HG03520 (cell line): Measurements from ENCODE around the gene SPTAN1.
"Not testable (repeated sequence)": the region's sequence is repeated elsewhere in the genome, so short reads cannot be mapped to it uniquely, and the experiment has no call there.

Experiments used
- ATAC-seq: cut with Tn5 transposase; IDR thresholded peaks from one replicate; pipeline ENCODE4 v1.9.1; 2021; ENCODE audit warnings: mild to moderate bottlenecking, moderate library complexity; ENCODE audit not compliant: unreplicated experiment

Gene SPTAN1

DNA sequence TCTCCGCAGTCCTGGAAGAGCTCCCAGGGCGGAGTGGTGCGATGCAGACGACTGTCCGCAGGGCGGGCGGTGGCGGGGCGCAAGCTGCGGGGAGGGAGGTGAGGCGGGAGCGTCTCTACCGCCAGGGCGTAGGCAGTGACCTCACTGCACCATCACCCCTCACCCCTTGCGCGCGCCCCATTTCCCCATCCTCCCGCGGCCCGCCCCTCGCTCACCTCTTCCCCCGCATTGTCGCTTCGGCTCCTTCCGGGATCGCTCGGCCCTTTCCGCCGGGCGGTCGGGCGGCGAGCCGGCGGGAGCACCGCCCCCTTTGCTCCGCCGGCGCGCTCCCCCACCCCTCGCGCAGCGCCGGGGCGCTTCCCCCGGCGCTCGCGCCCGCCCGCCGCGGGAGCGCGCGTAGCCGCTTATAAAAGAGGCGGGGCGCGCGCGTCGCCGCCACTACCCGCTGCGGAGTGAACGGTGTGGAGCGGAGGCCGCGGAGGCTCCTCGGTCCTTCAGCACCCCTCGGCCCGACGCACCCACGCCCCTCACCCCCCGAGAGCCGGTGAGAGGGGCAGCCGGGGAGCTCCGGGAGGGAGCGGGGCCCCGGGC is at the start of gene SPTAN1:
Gene SPTAN1 (plus strand): TSS at position 435 of the 591 bp plus-strand sequence. CDS start 14,154 bp downstream, outside the sequence.
- peak; percentile 69 for ATAC-seq

DNA sequence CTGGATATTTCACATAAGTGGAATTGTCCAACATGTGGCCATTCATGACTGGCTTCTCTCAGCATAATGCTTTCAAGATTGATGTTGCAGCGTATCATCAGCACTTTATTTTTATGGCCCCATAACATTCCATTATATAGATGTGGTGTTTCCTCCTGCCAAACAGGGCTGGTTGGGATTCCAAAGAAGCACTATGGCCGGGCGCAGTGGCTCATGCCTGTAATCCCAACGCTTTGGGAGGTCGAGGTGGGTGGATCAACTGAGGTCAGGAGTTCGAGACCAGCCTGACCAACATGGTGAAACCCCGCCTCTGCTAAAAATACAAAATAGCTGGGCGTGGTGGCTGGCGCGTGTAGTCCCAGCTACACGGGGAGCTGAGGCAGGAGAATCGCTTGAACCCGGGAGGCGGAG is 49.0 kb upstream of the SPTAN1 start:
- ATAC-seq: not testable (repeated sequence)

DNA sequence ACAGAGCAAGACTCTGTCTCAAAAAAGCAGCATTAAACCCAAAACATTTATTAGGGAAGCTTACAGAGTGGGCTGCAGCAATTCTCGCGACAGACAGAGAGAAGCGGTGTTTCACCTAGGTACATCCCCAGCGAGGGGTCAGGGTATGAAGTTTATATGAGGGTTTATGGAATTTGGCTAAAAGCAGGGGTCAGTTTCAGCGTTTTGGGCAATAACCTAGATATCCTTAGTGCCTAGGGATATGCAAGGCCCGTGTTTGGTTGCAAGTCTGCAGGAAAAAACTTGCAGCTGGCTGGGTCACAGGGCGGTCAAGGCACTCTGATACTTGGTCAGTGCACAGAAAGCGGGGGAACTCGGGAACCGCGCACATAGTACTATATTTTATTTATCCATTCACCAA is 48.5 kb upstream of the SPTAN1 start:
- ATAC-seq: no peak

DNA sequence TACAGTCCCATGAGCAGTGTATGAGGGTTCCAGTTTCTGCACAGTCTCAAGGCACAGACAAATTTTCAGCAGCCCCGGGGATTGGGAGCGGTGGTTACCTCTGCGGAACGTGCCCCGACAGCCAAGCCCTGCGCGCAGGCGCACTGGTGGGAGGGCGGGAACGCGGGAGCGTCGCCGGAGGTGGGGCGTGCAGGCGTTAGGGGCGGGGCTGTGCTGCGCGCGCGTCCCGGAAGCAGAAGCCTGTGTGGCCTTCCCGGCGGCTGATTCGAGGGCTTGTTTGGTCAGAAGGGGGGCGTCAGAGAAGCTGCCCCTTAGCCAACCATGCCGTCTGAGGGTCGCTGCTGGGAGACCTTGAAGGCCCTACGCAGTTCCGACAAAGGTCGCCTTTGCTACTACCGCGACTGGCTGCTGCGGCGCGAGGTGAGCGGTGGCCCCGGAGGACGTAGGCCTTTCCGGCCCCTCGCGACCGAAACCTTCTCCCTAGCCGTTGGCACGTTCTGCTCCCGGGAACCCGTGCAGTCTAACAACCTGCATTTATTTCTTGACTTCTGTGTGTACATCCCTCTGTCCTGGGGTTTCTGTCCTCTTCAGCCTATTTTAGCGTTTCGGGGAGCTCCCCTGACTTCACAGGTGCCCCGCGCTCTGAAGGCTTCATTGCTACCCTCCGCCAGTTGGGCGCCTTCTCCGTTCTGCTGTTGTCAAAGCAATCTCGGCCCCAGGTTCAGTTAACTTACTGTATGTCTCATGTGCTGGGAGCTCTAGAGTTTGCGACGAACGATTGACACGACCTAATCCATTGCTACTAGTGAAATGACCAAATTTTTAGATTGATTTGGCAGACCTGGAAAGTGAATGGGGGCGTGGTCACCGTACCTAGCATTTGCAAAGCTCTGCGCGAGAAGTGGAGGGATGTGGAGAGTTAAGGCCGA is 47.6 kb upstream of the SPTAN1 start, which contains the start of gene GLE1:
Gene GLE1 (plus strand): TSS at position 235 of the 929 bp plus-strand sequence. CDS start 87 bp downstream, at position 322.
- peak; percentile 72 for ATAC-seq

DNA sequence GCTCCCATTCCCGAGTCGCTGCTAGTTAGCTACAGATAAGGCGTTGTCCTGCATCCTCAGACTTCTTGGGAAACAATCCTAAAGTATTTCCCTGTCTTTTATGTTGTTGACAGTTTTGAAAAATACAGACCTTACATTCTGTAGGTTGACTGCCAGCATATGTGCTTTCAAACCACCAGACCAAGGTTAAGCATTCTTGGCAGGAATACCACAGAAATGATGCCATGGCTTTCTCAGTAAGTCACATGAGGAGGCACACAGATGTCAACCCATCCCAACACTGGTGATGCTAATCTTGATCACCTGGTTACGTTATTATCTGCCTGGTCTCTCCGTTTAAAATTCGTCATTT is 47.0 kb upstream of the SPTAN1 start:
- ATAC-seq: no peak

DNA sequence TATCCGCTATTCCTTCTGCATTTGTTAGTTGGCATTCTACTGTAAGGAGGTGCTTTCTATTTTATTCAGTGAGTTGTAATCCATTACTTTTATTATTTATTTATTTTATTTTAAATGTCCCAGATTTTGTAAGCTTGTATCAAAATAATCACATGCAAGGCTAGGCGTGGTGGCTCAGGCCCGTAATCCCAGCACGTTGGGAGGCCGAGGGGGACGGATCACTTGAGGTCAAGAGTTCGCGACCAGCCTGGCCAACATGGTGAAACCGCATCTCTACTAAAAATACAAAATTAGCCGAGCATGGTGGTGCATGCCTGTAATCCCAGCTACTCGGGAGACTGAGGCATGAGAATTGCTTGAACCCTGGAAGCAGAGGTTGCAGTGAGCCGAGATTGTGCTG is 46.5 kb upstream of the SPTAN1 start:
- ATAC-seq: not testable (repeated sequence)

DNA sequence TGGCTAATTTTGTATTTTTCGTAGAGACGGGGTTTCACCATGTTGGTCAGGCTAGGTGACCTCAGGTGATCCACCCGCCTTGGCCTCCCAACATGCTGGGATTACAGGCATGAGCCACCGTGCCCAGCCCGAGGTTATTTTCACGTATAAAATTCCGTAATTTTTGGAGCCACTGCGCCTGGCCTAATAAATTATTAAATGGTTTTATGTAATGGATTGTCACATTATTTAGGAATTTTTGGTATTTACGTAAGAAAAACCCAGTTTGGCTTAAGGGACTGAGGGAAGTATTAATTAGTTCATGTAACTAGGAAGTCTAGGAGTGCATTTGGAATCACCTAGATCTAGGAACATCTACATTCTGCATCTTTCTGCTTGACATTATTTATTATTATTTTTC is 39.6 kb upstream of the SPTAN1 start:
- ATAC-seq: no peak

DNA sequence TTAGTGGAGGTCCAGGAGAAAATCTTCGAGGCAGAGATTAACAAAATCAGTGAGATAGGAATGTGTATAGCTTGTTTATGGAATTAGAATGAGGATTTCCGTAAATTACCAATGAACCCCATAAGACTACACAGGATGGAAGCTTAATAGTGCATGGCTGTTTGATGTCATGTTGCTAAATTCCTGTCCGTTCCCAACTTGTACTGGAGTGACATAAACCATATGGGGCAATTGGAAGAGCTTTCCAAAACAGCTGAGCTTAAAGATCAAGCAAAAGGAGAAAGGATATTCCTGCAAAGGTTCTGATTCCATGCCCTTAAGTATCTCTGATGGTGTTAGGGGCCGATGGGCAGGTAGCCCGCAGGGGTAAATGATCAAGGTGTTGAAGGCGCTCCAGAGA is 30.4 kb upstream of the SPTAN1 start:
- ATAC-seq: no peak

DNA sequence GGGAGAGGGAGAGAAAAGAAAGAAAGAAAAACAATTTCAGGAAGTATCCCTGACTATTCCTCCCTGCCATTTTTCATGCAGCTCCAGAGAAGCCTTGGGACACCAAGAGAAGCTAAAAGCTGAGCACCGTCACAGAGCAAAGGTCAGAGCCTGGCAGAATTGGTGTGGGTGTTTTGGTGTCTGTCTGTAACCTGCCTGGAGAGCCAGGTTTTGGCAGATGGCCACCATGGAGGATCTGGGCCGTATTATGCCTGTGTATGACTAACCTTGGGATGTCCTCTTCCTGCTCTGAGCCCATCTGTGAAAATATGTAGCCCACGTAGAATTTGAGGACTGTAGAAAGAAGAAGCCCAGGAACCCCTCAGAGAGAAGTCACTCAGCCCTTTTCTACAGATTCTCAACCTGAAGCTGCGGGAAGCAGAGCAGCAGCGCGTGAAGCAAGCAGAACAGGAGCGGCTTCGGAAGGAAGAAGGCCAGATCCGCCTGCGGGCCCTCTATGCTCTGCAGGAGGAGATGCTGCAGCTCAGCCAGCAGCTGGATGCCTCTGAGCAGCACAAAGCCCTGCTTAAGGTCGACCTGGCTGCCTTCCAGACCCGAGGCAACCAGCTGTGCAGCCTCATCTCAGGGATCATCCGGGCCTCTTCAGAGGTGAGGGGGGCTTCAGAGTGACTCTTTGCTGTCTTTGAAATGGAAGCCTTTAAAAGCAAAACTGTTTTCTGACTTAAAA is 29.0 kb upstream of the SPTAN1 start:
- ATAC-seq: no peak

DNA sequence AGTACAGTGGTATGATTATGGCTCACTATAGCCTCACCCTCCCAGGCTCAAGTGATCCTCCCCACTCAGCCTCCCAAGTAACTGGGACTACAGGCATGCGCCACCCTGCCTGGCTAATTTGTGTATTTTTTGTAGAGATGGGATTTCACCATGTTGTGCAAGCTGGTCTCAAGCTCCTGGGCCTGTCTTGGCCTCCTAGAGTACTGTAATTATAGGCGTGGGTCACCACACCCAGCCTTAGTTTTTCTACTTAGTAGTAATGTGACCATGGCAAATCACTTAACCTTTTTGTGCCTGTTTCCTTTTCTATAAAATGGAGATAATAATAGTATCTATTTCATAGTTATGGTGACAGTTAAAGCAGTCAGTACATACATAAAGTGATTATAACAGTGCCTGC is 25.7 kb upstream of the SPTAN1 start:
- no peak for ATAC-seq

DNA sequence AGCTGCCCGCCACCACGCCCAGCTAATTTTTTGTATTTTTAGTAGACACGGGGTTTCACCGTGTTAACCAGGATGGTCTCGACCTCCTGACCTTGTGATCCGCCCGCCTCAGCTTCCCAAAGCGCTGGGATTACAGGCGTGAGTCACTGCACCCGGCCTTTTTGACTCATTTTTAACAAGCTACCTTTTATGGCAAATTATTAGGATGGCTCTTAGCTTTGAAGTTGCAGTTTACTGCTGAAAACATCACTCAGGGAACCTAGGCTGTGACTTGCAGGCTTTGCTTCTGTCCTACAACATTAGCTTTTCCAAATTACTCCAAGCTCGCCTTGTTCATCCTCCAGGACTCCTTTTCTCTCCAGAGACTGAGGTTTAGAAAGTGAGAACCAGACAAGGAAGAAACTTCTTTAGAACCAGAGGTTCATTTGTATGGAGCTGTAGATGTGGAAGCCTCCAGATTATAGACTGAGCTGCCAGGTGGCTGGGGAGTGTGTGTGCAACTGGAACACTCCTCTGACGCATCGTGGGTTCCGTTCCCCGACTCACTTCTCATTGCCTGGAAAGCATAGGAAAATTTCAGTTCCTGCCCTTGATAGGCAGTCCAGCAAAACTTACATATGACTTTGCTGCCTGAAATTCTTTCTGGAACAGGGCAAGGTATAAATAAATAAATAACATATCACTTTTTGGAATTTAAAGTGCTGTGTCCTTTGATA is 23.8 kb upstream of the SPTAN1 start:
- ATAC-seq: no peak

DNA sequence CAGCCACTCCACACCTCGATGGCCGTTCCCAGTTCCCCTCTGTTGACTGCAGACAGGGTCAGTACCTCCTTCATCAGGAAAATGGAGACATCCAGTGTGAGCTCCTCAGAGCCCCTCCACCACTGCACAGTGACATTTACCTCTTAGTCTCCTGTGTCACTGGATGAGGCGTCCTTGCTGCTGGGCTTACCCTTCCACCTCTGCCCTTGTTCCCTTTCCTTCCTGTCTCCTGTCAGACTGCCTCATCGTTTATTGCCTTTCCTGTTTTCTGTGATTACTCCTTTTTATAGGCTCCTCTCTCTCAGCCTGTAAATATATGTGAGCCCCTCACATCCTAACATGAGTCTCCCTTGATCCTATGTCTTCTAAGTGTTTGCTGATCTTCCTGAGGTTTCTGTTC is 23.2 kb upstream of the SPTAN1 start:
- no peak for ATAC-seq

DNA sequence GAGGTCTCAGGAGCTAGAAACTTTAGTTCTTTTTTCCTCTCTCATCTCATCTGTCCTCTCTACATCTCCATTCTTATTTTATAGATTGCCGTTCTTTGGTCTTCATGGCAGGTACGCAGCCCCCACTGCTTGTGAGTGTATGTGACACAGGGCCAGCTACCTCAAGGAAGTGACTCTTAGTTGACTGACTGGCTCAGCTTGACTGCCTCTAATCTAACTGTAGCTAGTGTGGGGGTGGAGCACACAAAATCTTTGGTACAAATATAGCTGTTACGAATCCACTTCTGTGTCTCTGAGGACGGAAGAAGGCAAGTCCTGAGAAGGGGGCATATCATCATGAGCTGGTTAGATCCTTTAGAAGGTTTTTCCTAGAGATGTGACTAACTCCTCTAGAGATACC is 19.8 kb upstream of the SPTAN1 start:
- ATAC-seq: no peak

DNA sequence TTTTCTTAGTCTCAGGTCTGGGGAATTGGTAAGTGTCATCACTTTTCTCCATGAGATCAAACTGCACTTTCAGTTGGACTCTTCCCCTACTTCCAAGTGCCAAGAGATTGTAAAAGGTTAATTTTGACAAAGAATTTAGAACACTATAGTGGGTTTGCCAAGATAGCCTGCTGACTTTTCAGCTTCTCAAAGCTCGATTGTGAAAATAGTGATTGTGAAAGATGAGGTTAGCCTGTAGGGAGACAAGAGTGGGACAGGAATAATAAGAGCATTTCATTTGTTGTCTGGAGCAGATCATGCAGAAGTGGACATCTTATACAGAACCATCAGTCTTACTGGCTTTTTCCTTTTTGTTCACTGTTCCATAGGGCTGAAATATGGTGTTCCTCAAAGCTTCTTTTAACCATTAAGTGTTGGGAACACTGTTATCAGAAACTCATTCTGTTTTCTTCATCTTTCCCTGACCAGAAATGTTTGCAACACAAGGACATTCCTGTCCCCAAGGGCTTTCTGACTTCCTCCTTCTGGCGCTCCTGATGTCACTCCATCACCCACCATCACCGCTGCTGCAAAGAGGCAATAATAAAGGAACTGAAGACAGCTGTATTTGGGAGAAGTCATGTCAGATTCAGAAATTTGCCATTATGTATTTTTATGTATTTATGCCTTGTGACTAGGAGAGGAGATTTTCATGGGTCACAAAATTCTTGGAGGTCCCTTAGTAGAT is 11.6 kb upstream of the SPTAN1 start:
- no peak for ATAC-seq

DNA sequence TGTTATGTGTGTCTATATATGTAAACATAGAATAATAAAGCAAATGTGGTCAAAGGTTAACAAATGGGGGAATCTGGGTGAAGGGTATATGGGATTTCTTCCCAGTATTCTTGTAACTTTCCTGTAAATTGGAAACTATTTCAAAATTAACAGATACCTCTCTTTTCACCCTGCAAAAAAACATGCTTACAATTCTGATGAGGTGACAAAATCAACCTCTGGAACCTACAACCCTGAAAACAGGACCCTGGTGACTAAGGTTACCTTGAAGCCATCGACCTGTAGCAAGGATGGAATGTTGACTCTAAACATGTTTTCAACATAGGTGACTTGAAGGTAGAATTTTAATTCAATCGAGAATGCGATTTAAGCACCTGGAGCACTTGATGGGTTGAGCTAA is 5.9 kb upstream of the SPTAN1 start:
- no peak for ATAC-seq

DNA sequence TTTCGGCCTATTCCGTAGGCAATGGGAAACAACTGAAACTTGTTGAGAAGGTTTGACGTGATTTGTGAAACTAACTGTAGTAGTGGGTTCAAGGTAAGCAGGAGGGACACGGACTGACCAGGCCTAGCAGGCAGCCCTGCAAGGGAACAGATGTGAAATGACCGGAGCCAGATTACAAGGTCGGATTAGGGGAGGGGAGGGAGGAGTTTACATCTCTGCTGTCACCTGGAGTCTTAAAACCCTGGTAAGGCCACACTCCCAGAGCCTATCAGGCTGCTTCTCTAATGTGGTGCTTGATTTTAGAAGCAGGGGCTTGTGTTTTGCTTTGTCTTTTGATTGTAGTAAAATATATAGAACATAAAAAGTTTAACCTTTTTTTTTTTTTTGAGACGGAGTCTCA is 3.5 kb upstream of the SPTAN1 start:
- ATAC-seq: no peak

DNA sequence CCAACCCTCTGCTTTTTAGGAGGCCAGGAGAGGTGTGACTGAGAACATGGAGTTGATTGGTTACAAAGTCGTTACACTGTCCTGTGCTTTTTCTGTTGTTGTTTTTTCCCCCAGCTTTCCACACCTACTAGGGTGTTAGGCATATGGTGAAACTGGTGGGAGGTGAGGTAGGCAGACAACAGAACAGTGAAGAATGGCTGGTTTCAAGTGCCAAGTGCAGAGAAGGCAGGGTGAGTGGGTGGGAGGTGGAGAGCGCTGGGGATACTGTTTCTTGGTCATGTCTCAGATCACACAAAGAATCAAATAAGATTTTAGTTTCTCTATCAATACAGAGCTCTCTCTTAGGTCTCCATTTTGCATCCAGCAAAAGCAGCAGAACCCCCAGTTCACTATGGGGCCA is 2.2 kb upstream of the SPTAN1 start:
- no peak for ATAC-seq

DNA sequence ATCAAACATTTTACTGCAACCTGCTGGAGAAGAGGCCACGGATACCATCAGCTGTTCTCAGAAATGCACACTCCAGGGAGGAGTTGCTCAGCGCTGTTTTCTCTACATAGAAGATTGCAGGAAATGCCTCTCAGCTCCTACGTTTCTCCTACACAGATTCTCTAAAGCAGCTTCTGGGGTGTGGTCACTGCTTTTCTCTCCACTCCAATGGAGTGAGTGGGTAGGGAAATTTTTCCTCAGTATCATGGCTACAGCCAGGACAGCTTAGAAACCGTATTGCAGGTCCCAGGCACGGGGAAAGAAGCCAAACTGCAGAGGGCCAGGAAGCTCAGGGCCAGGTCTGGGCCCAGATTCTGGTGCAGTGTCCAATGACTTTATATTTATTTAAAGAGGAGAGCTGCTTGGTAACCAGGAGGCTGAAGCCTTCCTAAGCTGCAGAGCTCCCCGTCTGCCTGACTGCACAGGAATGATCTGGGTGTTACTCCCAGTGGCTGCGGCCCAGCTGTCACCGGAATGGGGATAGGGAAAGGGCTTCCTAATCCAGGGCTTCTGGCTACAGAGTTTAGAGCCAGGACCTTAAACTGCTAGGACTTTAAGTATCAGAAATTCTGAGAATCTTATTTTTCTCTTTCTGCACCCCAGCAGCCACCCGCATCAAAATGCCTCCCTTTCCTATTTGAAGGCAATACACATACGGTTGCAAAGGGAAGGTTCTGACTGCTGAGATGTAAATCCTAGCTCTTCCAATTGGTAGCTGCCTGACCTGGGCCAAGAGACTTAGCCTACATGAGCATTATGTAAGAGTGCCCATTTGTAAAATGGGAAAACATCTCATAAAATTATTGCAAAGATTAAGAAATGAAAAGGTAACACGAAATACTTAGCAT is 1.4 kb upstream of the SPTAN1 start:
- no peak for ATAC-seq

DNA sequence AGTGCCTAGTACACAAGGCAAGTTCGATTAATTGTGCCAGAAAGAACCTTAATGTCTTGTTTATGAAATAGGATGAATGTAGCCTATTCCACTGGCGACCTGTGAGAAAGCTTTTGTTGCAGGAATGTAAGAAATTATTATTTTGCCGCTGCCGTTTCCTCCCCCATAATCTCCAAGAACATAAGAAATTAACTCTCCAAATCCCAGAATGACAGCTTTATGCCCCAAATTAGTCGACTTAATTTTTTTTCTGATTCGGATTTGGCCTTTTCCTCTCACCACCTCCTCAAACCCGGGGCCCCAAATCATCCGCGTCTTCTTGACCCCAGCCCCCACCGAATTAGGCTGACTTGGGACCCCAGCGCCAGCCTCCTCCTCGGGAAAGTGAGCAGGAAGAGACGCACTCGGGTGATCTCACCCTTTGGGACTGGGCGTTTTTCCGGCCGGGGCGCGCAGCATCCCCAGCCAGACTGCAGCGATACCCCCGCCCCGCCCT is 682 bp upstream of the SPTAN1 start:
- no peak for ATAC-seq
